Measurements from ENCODE around the gene PLA2G4B.

DNA sequence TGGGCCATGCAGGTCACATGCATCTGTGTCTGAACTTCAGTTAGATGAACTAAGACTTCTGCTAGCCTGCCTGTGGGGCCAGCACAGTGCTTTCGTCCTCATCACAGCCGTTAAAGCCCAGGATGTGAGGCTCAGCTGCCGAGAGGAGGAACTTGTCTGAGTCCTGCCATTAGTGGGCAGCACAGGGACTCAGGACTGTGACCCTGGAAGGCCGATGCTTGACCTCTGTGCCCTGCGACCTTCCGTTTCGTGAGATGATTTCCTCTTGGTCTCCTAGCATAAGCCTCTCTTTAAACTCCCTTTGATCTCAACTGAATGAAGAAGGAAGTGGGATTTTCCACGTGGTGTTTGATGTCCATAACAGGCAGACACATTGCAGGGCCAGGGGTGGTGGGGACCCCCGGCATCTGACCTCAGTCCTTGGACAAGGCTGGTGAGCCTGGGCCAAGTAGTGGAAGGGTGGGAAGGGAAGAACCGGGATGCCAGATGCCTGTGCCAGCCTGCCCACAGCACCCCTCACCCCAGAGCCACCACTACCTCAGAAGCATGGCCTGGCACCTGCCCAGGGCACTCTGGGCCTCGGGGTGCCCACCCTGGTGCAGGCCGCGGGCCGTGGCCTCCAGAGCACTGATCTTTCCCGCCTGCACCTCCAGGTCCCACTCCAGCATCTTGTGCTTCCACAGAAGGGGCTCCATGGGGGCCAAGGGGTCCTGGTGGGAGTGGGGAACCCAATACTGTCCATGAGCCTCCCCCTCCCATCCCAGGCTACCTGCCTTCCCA is 21.6 kb downstream of the PLA2G4B start:
- no peak for TF ChIP-seq POLR2A (IDR thresholded peaks at IDR 0.05)
- TF ChIP-seq, protein P1, sequence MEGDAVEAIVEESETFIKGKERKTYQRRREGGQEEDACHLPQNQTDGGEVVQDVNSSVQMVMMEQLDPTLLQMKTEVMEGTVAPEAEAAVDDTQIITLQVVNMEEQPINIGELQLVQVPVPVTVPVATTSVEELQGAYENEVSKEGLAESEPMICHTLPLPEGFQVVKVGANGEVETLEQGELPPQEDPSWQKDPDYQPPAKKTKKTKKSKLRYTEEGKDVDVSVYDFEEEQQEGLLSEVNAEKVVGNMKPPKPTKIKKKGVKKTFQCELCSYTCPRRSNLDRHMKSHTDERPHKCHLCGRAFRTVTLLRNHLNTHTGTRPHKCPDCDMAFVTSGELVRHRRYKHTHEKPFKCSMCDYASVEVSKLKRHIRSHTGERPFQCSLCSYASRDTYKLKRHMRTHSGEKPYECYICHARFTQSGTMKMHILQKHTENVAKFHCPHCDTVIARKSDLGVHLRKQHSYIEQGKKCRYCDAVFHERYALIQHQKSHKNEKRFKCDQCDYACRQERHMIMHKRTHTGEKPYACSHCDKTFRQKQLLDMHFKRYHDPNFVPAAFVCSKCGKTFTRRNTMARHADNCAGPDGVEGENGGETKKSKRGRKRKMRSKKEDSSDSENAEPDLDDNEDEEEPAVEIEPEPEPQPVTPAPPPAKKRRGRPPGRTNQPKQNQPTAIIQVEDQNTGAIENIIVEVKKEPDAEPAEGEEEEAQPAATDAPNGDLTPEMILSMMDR (IDR thresholded peaks at IDR 0.05): no peak

All from prostate gland (tissue), 2 donors.